ENCODE results near the gene PRICKLE2. TPM values are rescaled to one million over a fixed set of nuclear protein-coding genes. Genes with fewer than 3 reads are reported as not detected.

The PRICKLE2 gene
- polyA plus RNA-seq, 1 donor (not counting 4 experiments of a cell fraction or from before 2014, with no cell fraction given): 7.8 TPM

DNA sequence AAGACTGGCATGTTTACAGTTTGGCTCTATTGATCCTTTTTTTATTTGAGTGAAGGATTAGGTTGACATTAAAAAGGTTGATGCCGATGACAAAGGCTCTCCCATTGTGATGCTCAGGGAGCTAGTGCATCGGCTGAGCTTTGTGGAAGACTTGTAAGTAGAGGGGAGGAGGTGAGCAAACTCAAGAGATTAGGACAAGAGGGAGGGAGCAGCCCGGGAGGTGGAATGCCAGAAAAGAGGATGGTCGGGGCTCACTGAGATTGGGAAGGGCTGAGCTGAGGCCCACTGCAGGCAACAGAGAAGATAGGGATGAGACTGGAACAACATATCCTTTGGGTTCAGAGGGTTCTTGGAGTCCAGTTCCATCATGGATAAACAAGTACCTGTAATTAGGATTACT lies 175.4 kb downstream of the PRICKLE2 start:
- H3K27me3 ChIP-seq (ENCODE audit: control insufficient read depth, extremely low read depth, insufficient read depth, low read length): no peaks in the 10 kb centered on the region
- H3K4me1 ChIP-seq (ENCODE audit: control insufficient read depth, extremely low read depth, insufficient read depth, low read length): peaks cover 14% of the 10 kb centered on the region
- no peak overlapping the region for H3K27ac ChIP-seq (ENCODE audit: control insufficient read depth, insufficient read depth, low read length)
- TF ChIP-seq, protein P1, sequence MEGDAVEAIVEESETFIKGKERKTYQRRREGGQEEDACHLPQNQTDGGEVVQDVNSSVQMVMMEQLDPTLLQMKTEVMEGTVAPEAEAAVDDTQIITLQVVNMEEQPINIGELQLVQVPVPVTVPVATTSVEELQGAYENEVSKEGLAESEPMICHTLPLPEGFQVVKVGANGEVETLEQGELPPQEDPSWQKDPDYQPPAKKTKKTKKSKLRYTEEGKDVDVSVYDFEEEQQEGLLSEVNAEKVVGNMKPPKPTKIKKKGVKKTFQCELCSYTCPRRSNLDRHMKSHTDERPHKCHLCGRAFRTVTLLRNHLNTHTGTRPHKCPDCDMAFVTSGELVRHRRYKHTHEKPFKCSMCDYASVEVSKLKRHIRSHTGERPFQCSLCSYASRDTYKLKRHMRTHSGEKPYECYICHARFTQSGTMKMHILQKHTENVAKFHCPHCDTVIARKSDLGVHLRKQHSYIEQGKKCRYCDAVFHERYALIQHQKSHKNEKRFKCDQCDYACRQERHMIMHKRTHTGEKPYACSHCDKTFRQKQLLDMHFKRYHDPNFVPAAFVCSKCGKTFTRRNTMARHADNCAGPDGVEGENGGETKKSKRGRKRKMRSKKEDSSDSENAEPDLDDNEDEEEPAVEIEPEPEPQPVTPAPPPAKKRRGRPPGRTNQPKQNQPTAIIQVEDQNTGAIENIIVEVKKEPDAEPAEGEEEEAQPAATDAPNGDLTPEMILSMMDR (optimal IDR thresholded peaks at IDR 0.05 in 1 of 3, IDR thresholded peaks at IDR 0.05 in 1 of 3, conservative IDR thresholded peaks at IDR 0.05 in 1 of 3; ENCODE audit: extremely low read depth in 1 of 3, insufficient read depth in 2 of 3, low read length in 3 of 3): no peak
- no peak for TF ChIP-seq EZH2 (IDR thresholded peaks at IDR 0.05; ENCODE audit: low read length)
- H3K79me2 ChIP-seq (ENCODE audit: control insufficient read depth, insufficient read depth, low read length): no peaks in the 10 kb centered on the region
- H2AFZ ChIP-seq (ENCODE audit: control insufficient read depth, low read length): no peak overlapping the region
- no peaks in the 10 kb centered on the region for H3K9me3 ChIP-seq (ENCODE audit: control insufficient read depth, low read depth, low read length)
- no peak overlapping the region for H3K4me3 ChIP-seq (ENCODE audit: control insufficient read depth in 2 of 3, extremely low read depth in 1 of 3, insufficient read depth in 2 of 3, low read depth in 1 of 3, low read length in 3 of 3)
- no peak for FAIRE-seq
- no peak overlapping the region for H3K9ac ChIP-seq (ENCODE audit: control insufficient read depth, extremely low read depth, insufficient read depth, low read length)
- H4K20me1 ChIP-seq (ENCODE audit: control insufficient read depth, extremely low read depth, insufficient read depth, low read length): no peaks in the 10 kb centered on the region
- DNase-seq (ENCODE audit: low read depth, low spot score): no peak
- H3K9me1 ChIP-seq (ENCODE audit: control insufficient read depth, extremely low read depth, insufficient read depth, low read length): no peaks in the 10 kb centered on the region
- H3K4me2 ChIP-seq (ENCODE audit: control insufficient read depth, extremely low read depth, insufficient read depth, low read depth, low read length): no peak overlapping the region
- no peaks in the 10 kb centered on the region for H3K36me3 ChIP-seq (ENCODE audit: control insufficient read depth in 2 of 2, extremely low read depth in 1 of 2, insufficient read depth in 2 of 2, low read length in 2 of 2)
- dilution Hi-C loops (cut with MboI; ENCODE audit: extremely low pct_ligation_motif_present, low sequenced_read_pairs): no loop called here

DNA sequence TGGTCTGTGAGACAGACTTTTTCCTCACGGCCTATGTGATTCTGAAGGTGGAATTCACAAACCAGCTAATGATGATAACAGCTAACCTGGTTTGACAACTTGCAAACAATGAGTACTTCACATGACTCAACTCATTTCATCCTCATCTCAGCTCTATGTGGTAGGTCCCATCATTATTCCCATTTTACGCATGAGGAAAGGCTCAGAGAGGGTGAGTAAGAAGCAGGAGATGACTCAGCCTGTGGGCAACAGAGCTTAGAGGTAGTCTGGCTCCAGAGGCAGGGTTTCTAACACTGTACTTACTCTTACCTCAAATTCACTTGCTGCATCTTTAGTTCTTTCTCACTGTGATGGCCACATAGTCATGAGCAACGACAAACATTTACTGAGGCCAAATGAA lies 176.1 kb downstream of the PRICKLE2 start:
- no peaks in the 10 kb centered on the region for H3K9me1 ChIP-seq (ENCODE audit: control insufficient read depth, extremely low read depth, insufficient read depth, low read length)
- H3K27ac ChIP-seq (ENCODE audit: control insufficient read depth, insufficient read depth, low read length): no peak overlapping the region
- FAIRE-seq (peak; percentile 61), DNase-seq (ENCODE audit: low read depth, low spot score) (peak; percentile 72)
- peaks cover 14% of the 10 kb centered on the region for H3K4me1 ChIP-seq (ENCODE audit: control insufficient read depth, extremely low read depth, insufficient read depth, low read length)
- dilution Hi-C loops (cut with MboI; ENCODE audit: extremely low pct_ligation_motif_present, low sequenced_read_pairs): no loop called here
- peak overlapping the region in 1 of 3 experiments; percentile 24 for H3K4me3 ChIP-seq (ENCODE audit: control insufficient read depth in 2 of 3, extremely low read depth in 1 of 3, insufficient read depth in 2 of 3, low read depth in 1 of 3, low read length in 3 of 3)
- H3K36me3 ChIP-seq (ENCODE audit: control insufficient read depth in 2 of 2, extremely low read depth in 1 of 2, insufficient read depth in 2 of 2, low read length in 2 of 2): no peaks in the 10 kb centered on the region
- TF ChIP-seq EZH2 (IDR thresholded peaks at IDR 0.05; ENCODE audit: low read length): no peak
- TF ChIP-seq, protein P1 (optimal IDR thresholded peaks at IDR 0.05 in 1 of 3, IDR thresholded peaks at IDR 0.05 in 1 of 3, conservative IDR thresholded peaks at IDR 0.05 in 1 of 3; ENCODE audit: extremely low read depth in 1 of 3, insufficient read depth in 2 of 3, low read length in 3 of 3): no peak
- no peak overlapping the region for H2AFZ ChIP-seq (ENCODE audit: control insufficient read depth, low read length)
- H3K27me3 ChIP-seq (ENCODE audit: control insufficient read depth, extremely low read depth, insufficient read depth, low read length): no peaks in the 10 kb centered on the region
- H3K9ac ChIP-seq (ENCODE audit: control insufficient read depth, extremely low read depth, insufficient read depth, low read length): no peak overlapping the region
- H3K4me2 ChIP-seq (ENCODE audit: control insufficient read depth, extremely low read depth, insufficient read depth, low read depth, low read length): peak overlapping the region; percentile 25
- H3K79me2 ChIP-seq (ENCODE audit: control insufficient read depth, insufficient read depth, low read length): no peaks in the 10 kb centered on the region
- no peaks in the 10 kb centered on the region for H3K9me3 ChIP-seq (ENCODE audit: control insufficient read depth, low read depth, low read length)
- H4K20me1 ChIP-seq (ENCODE audit: control insufficient read depth, extremely low read depth, insufficient read depth, low read length): no peaks in the 10 kb centered on the region
